ENCODE data around the gene CIAPIN1.

- no peak for TF ChIP-seq MXI1 (IDR thresholded peaks at IDR 0.05; ENCODE audit: borderline replicate concordance, low read depth, low read length)
- no peak for TF ChIP-seq POLR2A (IDR thresholded peaks at IDR 0.05; ENCODE audit: low read depth, low read length)
- TF ChIP-seq CTCF (conservative IDR thresholded peaks at IDR 0.05; ENCODE audit: low read depth, low read length) = no peak
- no peak for TF ChIP-seq CEBPB (IDR thresholded peaks at IDR 0.05; ENCODE audit: low read depth, low read length)
- no peak for TF ChIP-seq BHLHE40 (IDR thresholded peaks at IDR 0.05; ENCODE audit: low read depth, low read length)
- TF ChIP-seq SMC3 (IDR thresholded peaks at IDR 0.05; ENCODE audit: low read depth, low read length) = no peak
- no peak for TF ChIP-seq MAFK (IDR thresholded peaks at IDR 0.05; ENCODE audit: low read depth, low read length)
- TF ChIP-seq CHD1 (IDR thresholded peaks at IDR 0.05; ENCODE audit: low read depth, low read length) = no peak
- no peak for TF ChIP-seq ELK1 (IDR thresholded peaks at IDR 0.05; ENCODE audit: borderline replicate concordance, low read depth, low read length)
- no peak for TF ChIP-seq RAD21 (IDR thresholded peaks at IDR 0.05; ENCODE audit: low read length)
- no peak for TF ChIP-seq RFX5 (IDR thresholded peaks at IDR 0.05; ENCODE audit: low read depth, low read length)
These were observed 59.4 kb downstream of the CIAPIN1 start for GRCh38 chr16:57387598-57388354.
